ENCODE measurements around the gene GPRIN1. TPM values are rescaled to one million over a fixed set of nuclear protein-coding genes. Genes with fewer than 3 reads are reported as not detected.

Gene GPRIN1
- total and polyA plus RNA-seq, 9 donors: 0.08 to 0.50 (median 0.20) TPM

DNA sequence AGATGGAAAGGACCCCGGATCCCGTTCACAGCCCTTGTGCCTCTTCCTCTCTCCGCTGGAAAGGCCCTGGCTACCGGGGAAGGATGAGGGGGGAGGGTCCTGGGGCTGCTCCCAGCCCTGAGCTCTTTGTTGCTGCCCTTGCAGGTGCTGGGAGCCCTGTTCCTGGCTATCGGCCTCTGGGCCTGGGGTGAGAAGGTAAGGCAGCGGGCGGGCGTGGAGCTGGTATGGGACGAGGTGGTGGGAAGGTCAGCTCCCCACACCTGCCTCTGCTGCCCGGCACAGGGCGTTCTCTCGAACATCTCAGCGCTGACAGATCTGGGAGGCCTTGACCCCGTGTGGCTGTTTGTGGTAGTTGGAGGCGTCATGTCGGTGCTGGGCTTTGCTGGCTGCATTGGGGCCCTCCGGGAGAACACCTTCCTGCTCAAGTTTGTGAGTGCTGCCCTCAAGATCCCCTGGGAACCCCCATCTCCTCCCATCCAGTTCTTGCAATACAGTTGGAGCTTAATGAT lies 41.6 kb upstream of the GPRIN1 start:
- H3K36me3 ChIP-seq: no peaks in the 10 kb centered on the region
- TF ChIP-seq POLR2A (IDR thresholded peaks at IDR 0.05) (no peak), EP300 (IDR thresholded peaks at IDR 0.05) (no peak)
- TF ChIP-seq, protein P1, sequence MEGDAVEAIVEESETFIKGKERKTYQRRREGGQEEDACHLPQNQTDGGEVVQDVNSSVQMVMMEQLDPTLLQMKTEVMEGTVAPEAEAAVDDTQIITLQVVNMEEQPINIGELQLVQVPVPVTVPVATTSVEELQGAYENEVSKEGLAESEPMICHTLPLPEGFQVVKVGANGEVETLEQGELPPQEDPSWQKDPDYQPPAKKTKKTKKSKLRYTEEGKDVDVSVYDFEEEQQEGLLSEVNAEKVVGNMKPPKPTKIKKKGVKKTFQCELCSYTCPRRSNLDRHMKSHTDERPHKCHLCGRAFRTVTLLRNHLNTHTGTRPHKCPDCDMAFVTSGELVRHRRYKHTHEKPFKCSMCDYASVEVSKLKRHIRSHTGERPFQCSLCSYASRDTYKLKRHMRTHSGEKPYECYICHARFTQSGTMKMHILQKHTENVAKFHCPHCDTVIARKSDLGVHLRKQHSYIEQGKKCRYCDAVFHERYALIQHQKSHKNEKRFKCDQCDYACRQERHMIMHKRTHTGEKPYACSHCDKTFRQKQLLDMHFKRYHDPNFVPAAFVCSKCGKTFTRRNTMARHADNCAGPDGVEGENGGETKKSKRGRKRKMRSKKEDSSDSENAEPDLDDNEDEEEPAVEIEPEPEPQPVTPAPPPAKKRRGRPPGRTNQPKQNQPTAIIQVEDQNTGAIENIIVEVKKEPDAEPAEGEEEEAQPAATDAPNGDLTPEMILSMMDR (IDR thresholded peaks at IDR 0.05): no peak
- no peak for DNase-seq
- no peaks in the 10 kb centered on the region for H3K27me3 ChIP-seq
- intact Hi-C loops (cut with DNase I): no loop called here
- no peak overlapping the region for H3K27ac ChIP-seq
- H3K9me3 ChIP-seq: no peaks in the 10 kb centered on the region
- no peak overlapping the region for H3K4me3 ChIP-seq
- peaks cover 9% of the 10 kb centered on the region for H3K4me1 ChIP-seq (ENCODE audit: insufficient read depth)
- 80 to 85% (median 83%) methylated on average over 17 of the region's 17 CpGs for WGBS, 3 donors

DNA sequence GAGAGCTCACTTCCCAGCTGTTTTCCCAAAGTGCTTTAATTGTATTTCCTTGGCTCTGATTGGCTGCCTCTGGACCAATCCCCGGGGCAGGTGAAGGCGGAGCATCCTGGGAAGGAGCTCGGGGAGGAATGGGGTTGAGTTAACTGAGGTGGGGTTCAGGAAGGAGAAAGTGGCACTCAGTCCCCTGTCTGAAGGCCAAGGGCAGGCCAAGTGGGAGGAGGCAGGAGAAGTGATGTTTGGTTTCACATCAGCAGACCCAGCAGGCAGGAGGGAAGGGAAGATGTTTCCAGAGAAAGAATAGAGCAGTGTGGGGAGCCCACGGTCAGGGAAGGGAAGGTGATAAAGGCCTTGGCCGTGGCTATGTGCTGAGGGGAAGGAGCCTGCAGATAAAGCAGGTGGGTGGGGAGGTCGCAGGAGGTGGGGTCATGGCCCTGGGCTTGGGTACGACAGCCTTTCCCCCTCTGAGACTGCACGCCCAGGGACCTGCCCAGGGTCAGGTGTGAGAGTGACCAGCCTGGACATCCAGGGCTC lies 40.5 kb upstream of the GPRIN1 start:
- Histone ChIP-seq H3K36me3 (no peaks in the 10 kb centered on the region), H3K27me3 (no peaks in the 10 kb centered on the region), H3K4me3 (no peak overlapping the region), H3K9me3 (no peaks in the 10 kb centered on the region), H3K4me1 (ENCODE audit: insufficient read depth) (peaks cover 9% of the 10 kb centered on the region), H3K27ac (no peak overlapping the region)
- no peak for DNase-seq
- TF ChIP-seq, protein P1 (IDR thresholded peaks at IDR 0.05): no peak
- TF ChIP-seq EP300 (IDR thresholded peaks at IDR 0.05) (no peak), POLR2A (IDR thresholded peaks at IDR 0.05) (no peak)
- intact Hi-C loops (cut with DNase I): no loop called here
- WGBS, 3 donors: 59 to 70% (median 62%) methylated on average over 8 of the region's 8 CpGs

DNA sequence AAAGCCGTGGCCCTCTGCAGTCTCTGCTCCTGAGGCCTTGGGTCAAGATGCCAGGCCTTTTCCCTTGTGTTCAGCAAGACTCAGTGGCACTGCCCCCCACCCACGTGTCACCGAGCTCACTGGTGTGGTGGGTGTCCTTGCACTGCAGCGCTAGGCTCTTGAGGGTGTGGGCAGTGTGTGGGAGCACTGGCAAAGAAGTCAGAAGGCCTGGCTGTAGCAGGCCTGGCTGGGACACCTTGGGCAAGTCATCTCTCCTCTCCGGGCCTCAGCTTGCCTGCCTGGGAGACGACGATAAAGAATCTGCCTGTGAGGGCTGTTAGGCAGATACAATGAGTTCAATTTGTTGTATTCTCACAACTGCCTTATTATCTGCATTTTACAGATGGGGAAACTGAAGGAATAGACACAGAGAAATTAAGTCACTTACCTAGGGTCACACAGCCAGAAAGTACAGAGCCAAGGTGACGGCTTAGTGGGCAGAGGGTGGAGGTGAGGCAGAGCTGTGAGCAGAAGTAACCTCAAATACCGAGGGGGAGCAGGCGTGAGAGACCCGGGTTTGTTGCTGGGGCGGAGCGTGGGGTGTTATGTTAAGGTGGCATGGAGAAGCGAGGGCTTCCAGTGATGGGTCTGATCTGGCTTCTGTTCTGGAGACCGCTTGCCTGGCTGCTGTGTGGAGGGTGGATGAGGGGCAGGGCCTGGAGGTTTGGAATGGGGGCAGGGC lies 38.7 kb upstream of the GPRIN1 start:
- Histone ChIP-seq H3K27ac (peak overlapping the region in 1 of 2 donors; percentile 44), H3K36me3 (no peaks in the 10 kb centered on the region), H3K4me3 (peak overlapping the region; percentile 68), H3K9me3 (no peaks in the 10 kb centered on the region), H3K4me1 (ENCODE audit: insufficient read depth) (peaks cover 9% of the 10 kb centered on the region), H3K27me3 (no peaks in the 10 kb centered on the region)
- intact Hi-C loops (cut with DNase I): loop anchor here in 1 of 4 donors (5.0 kb wide), 1 partner anchor 231 kb away; the partner anchor contains the start of gene CLTB
- TF ChIP-seq EP300 (IDR thresholded peaks at IDR 0.05) (no peak), POLR2A (IDR thresholded peaks at IDR 0.05) (no peak)
- TF ChIP-seq, protein P1 (IDR thresholded peaks at IDR 0.05): no peak
- DNase-seq: no peak
- 60 to 67% (median 64%) methylated on average over 15 of the region's 15 CpGs for WGBS, 3 donors

DNA sequence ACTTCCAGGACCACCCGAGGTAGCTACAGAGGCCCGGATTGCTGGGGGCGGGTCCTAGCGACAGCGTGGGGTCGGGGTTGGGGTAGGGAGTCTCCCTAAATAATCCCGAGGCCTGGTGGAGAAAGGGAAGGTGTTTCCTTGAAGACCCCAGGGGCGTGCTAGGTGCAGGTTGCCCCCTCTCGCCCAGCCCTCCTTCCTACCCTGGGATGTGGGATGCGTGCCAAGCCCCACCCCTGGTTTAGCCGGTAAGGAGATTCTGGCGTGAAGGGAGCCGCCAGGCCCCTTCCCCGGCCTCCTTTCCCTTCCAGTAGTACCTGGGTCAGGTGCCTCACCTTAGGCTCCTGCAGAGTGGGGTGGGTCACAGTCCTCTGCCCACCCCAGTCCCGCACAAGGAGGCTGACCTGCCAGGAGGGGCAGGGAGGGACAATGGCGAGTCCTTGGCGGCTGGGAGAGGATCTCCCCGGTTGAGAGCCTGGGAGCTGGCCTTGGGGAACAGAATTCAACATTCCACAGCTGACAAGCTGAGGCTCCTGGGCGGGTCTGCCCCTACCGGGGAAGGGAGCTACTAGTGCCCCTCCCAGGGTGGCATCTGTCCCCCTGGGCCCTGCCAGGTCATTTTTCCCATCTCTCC lies 38.0 kb upstream of the GPRIN1 start:
- H3K27ac ChIP-seq: peak overlapping the region; percentile 44 to 53
- 0 to 4% (median 3%) methylated on average over 17 to 20 of the region's 20 CpGs for WGBS, 3 donors
- DNase-seq: peak; percentile 68 to 83 (median 79)
- H3K4me1 ChIP-seq (ENCODE audit: insufficient read depth): peaks cover 9% of the 10 kb centered on the region
- no peaks in the 10 kb centered on the region for H3K36me3 ChIP-seq
- no peaks in the 10 kb centered on the region for H3K27me3 ChIP-seq
- intact Hi-C loops (cut with DNase I): loop anchor here in 1 of 4 donors (5.0 kb wide), 1 partner anchor 231 kb away; the partner anchor contains the start of gene CLTB
- H3K9me3 ChIP-seq: no peaks in the 10 kb centered on the region
- peak overlapping the region; percentile 68 for H3K4me3 ChIP-seq
- TF ChIP-seq, protein P1 (IDR thresholded peaks at IDR 0.05): no peak
- TF ChIP-seq EP300 (IDR thresholded peaks at IDR 0.05): no peak
- TF ChIP-seq POLR2A (IDR thresholded peaks at IDR 0.05): no peak
